H9 (cell line): ENCODE results near the gene RRP1B. TPM values are rescaled to one million over a fixed set of nuclear protein-coding genes. Genes with fewer than 3 reads are reported as not detected.
A peak's percentile ranks its signal among the peaks of the same experiment; 100 is the strongest.

Source experiments
- DNase-seq: peaks from one replicate; pipeline ENCODE4 v3.0.0-alpha.2; 2017
- H2AFZ ChIP-seq: one replicate; pipeline ENCODE4 v1.6.1; 2013; ENCODE audit warnings: mild to moderate bottlenecking, low read length, control low read depth, moderate library complexity
- H2AK5ac ChIP-seq: 2 replicates; pipeline ENCODE4 v1.6.1; 2013; ENCODE audit warnings: low read length, control low read depth, mixed read lengths; ENCODE audit not compliant: insufficient read length
- H2BK120ac ChIP-seq: one replicate; pipeline ENCODE4 v1.6.1; 2013; ENCODE audit warnings: low read depth, mild to moderate bottlenecking, low read length, control low read depth, inconsistent platforms; ENCODE audit not compliant: poor library complexity, severe bottlenecking
- H2BK12ac ChIP-seq: 2 replicates; pipeline ENCODE4 v1.6.1; 2013; ENCODE audit warnings: low read length, control low read depth, mixed read lengths, low read depth; ENCODE audit not compliant: insufficient read length
- H2BK15ac ChIP-seq: 2 replicates; pipeline ENCODE4 v1.6.1; 2013; ENCODE audit warnings: low read depth, low read length, control low read depth
- H2BK20ac ChIP-seq: one replicate; pipeline ENCODE4 v1.6.1; 2013; ENCODE audit warnings: low read depth, mild to moderate bottlenecking, low read length, control low read depth, inconsistent platforms; ENCODE audit not compliant: poor library complexity, severe bottlenecking
- H2BK5ac ChIP-seq: 2 replicates; pipeline ENCODE4 v1.6.1; 2013; ENCODE audit warnings: low read length, control low read depth, mixed read lengths; ENCODE audit not compliant: insufficient read length
- H3K14ac ChIP-seq: 2 replicates; pipeline ENCODE4 v1.6.1; 2013; ENCODE audit warnings: low read length, control low read depth; ENCODE audit not compliant: insufficient read depth
- H3K18ac ChIP-seq: 2 replicates; pipeline ENCODE4 v1.6.1; 2013; ENCODE audit warnings: low read depth, mild to moderate bottlenecking, mixed read lengths, low read length, control low read depth; ENCODE audit not compliant: insufficient read length
- H3K23ac ChIP-seq: 2 replicates; pipeline ENCODE4 v1.6.1; 2013; ENCODE audit warnings: low read length, control low read depth, mixed read lengths, low read depth; ENCODE audit not compliant: insufficient read length
- H3K23me2 ChIP-seq: 2 replicates; pipeline ENCODE4 v1.6.1; 2013; ENCODE audit warnings: low read depth, mild to moderate bottlenecking, mixed read lengths, low read length, control low read depth; ENCODE audit not compliant: insufficient read length, poor library complexity, severe bottlenecking
- H3K27ac ChIP-seq: 2 replicates; pipeline ENCODE4 v1.5.1; 2013; ENCODE audit warnings: low read length, control low read depth, mixed read lengths, low read depth; ENCODE audit not compliant: insufficient read length
- H3K27me3 ChIP-seq: 2 replicates; pipeline ENCODE4 v1.6.1; 2013; ENCODE audit warnings: low read length, control low read depth, inconsistent platforms; ENCODE audit not compliant: insufficient read depth
- H3K4ac ChIP-seq: 2 replicates; pipeline ENCODE4 v1.6.1; 2013; ENCODE audit warnings: low read depth, mild to moderate bottlenecking, control low read depth, inconsistent platforms, low read length, moderate library complexity
- H3K4me1 ChIP-seq: 2 replicates; pipeline ENCODE4 v1.6.1; 2013; ENCODE audit warnings: low read length, control low read depth, inconsistent platforms; ENCODE audit not compliant: insufficient read depth
- H3K4me2 ChIP-seq: 2 replicates; pipeline ENCODE4 v1.6.1; 2013; ENCODE audit warnings: low read length, control low read depth, mixed read lengths; ENCODE audit not compliant: insufficient read length, insufficient read depth
- H3K56ac ChIP-seq: 2 replicates; pipeline ENCODE4 v1.6.1; 2013; ENCODE audit warnings: low read depth, mild to moderate bottlenecking, mixed read lengths, low read length, control low read depth; ENCODE audit not compliant: insufficient read length
- H3K79me1 ChIP-seq: 2 replicates; pipeline ENCODE4 v1.6.1; 2013; ENCODE audit warnings: low read depth, mild to moderate bottlenecking, moderate library complexity, low read length, control low read depth, inconsistent platforms; ENCODE audit not compliant: insufficient read depth, poor library complexity, severe bottlenecking
- H3K79me2 ChIP-seq: 2 replicates; pipeline ENCODE4 v1.6.1; 2013; ENCODE audit warnings: low read length, control low read depth, inconsistent platforms; ENCODE audit not compliant: insufficient read depth
- H3K9ac ChIP-seq: 2 replicates; pipeline ENCODE4 v1.6.1; 2013; ENCODE audit warnings: low read length, control low read depth, mixed read lengths; ENCODE audit not compliant: insufficient read length; ENCODE audit errors: extremely low read depth
- H3K9me3 ChIP-seq: one replicate; pipeline ENCODE4 v1.6.1; 2013; ENCODE audit warnings: low read depth, low read length, inconsistent platforms; ENCODE audit not compliant: control insufficient read depth
- H3T11ph ChIP-seq: one replicate; pipeline ENCODE4 v1.6.1; 2013; ENCODE audit warnings: mild to moderate bottlenecking, low read length, control low read depth, inconsistent platforms
- H4K20me1 ChIP-seq: one replicate; pipeline ENCODE4 v1.6.1; 2013; ENCODE audit not compliant: control insufficient read depth, insufficient read length, insufficient read depth
- H4K5ac ChIP-seq: 2 replicates; pipeline ENCODE4 v1.6.1; 2013; ENCODE audit warnings: low read depth, mild to moderate bottlenecking, mixed read lengths, low read length, control low read depth; ENCODE audit not compliant: insufficient read length
- H4K8ac ChIP-seq: replicated peaks from 2 replicates; pipeline ENCODE4 v1.6.1; 2013; ENCODE audit warnings: low read length, control low read depth, mixed read lengths, low read depth; ENCODE audit not compliant: insufficient read length
- H4K91ac ChIP-seq: 2 replicates; pipeline ENCODE4 v1.6.1; 2013; ENCODE audit warnings: low read depth, mild to moderate bottlenecking, moderate library complexity, mixed read lengths, low read length, control low read depth; ENCODE audit not compliant: insufficient read length
- H3K27ac Mint-ChIP-seq, 3 experiments: 2 replicates in 2 of 3; 3 replicates in 1 of 3; pipeline ENCODE4 v1.8.0; 2020 to 2021; ENCODE audit warnings: mixed read lengths in 3 of 3, mild to moderate bottlenecking in 1 of 3, moderate library complexity in 1 of 3
- H3K27me3 Mint-ChIP-seq: 2 replicates; pipeline ENCODE4 v1.8.0; 2021; ENCODE audit warnings: low read depth, mild to moderate bottlenecking, moderate library complexity, mixed read lengths
- H3K36me3 Mint-ChIP-seq, 3 experiments: 2 replicates in 2 of 3; 3 replicates in 1 of 3; pipeline ENCODE4 v1.8.0; 2020 to 2021; ENCODE audit warnings: low read depth in 3 of 3, mixed read lengths in 3 of 3; ENCODE audit not compliant: insufficient read depth in 1 of 3
- H3K4me1 Mint-ChIP-seq, 2 experiments: 2 replicates each; pipeline ENCODE4 v1.8.0; 2020; ENCODE audit warnings: mixed read lengths in 2 of 2
- H3K4me3 Mint-ChIP-seq, 2 experiments: 2 replicates in 1 of 2; 3 replicates in 1 of 2; pipeline ENCODE4 v1.8.0; 2020 to 2021; ENCODE audit warnings: mild to moderate bottlenecking in 2 of 2, mixed read lengths in 2 of 2, moderate library complexity in 1 of 2
- H3K9me3 Mint-ChIP-seq, 2 experiments: 2 replicates in 1 of 2; 3 replicates in 1 of 2; pipeline ENCODE4 v1.8.0; 2020; ENCODE audit warnings: mild to moderate bottlenecking in 2 of 2, mixed read lengths in 2 of 2, moderate library complexity in 1 of 2
- WGBS: extraction: QIAGEN DNeasy Blood & Tissue Kit; methylation state at CpG from one replicate; pipeline ENCODE4 v1.1.7; 2013; ENCODE audit warnings: missing lambda C conversion rate, low lambda C conversion rate, mixed read lengths; ENCODE audit not compliant: insufficient read length; ENCODE audit errors: extremely low coverage; 5-methylcytosine and 5-hydroxymethylcytosine counted together
- total RNA-seq: library from RNA; stranded (reverse); gene quantifications from 2 replicates; pipeline ENCODE4 v1.2.1, GENCODE V29; 2021
- TF ChIP-seq, protein P1 (sequence below): fragments of 200-600 bp; sonication (generic); conservative IDR thresholded peaks from 3 replicates; pipeline ENCODE4 v1.8.0; 2021; ENCODE audit warnings: antibody characterized with exemption, mild to moderate bottlenecking

The RRP1B gene
- total RNA-seq, 1 experiment from 2014 or later = 96.6 TPM

DNA sequence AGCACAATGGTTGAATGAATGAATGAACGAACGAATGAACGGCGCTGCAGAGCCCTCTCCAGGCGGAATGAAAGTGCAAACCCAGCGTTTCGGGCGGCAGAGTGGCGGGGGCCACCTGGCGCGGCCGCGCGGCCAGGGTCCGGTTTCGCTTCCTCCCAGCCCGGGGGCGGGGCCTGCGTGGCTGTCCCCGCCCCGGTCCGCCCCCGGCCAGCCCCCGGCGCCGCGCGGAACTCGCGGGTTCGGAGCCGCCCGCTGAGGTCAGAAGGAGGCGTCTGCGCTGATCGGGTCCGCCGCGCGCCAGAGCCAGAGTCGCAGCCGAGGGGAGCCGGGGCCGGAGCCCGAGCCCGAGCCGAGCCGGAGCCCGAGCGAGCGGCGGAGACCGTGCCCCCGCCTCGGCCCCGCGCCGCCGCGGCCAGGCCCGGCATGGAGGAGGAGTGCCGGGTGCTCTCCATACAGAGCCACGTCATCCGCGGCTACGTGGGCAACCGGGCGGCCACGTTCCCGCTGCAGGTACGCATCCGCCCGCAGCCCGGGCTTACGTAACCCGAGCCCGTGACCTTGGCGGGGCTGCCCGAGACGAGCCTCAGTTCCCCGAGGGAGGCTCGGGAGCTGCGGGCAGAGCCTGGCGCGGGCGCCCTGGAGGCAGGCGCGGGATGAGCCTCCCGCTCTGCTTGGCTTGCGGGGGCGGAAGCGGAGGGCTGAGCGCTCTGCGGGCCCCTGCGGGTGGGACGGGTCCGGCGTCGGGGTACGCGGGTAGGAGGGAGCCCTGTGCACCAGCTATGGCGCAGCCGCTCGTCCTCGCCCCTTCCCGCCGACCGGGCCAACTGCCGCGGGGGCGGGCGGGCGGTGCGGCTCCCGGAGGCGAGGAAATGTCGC is 59.8 kb downstream of the RRP1B start, which contains the start of gene PDXK:
PDXK (plus strand) TSS at position 258 of the 876 bp plus-strand sequence; CDS start at position 424, 166 bp downstream.
- Mint-ChIP-seq H3K9me3 (no peaks in the 10 kb centered on the region; a peak in 1 of 5 replicates), H3K27ac (no peak within 1 kb of the TSS), H3K27me3 (peaks cover 17% of the 10 kb centered on the region), H3K4me1 (peaks cover 14 to 15% of the 10 kb centered on the region in 2 experiments), H3K4me3 (peak within 1 kb of the TSS; percentile 72 to 83), H3K36me3 (peaks cover 0 to 11% (median 7%) of the 10 kb centered on the region in 3 experiments; a peak in 5 of 7 replicates)
- Histone ChIP-seq H2BK120ac (no peak within 1 kb of the TSS), H4K8ac (no peak within 1 kb of the TSS), H3K14ac (peak within 1 kb of the TSS; percentile 81), H3K27me3 (no peaks in the 10 kb centered on the region; the same call in 1 of the 2 replicates), H3K9me3 (no peaks in the 10 kb centered on the region), H3K79me2 (peaks cover 7% of the 10 kb centered on the region; the same call in 1 of the 2 replicates), H3K56ac (no peak within 1 kb of the TSS), H2AK5ac (no peak within 1 kb of the TSS), H3K4me1 (no peaks in the 10 kb centered on the region; the same call in 1 of the 2 replicates), H3K9ac (peak within 1 kb of the TSS; percentile 69), H2BK12ac (no peak within 1 kb of the TSS), H3K79me1 (no peaks in the 10 kb centered on the region), H4K91ac (no peak within 1 kb of the TSS), H3K4me2 (peak within 1 kb of the TSS; percentile 65), H3K18ac (peak within 1 kb of the TSS; percentile 47), H3T11ph (no peak within 1 kb of the TSS), H4K5ac (no peak within 1 kb of the TSS), H2BK20ac (no peak within 1 kb of the TSS), H3K23ac (no peak within 1 kb of the TSS), H2BK5ac (no peak within 1 kb of the TSS), H2BK15ac (peak within 1 kb of the TSS; percentile 5; the same call in 1 of the 2 replicates), H4K20me1 (no peaks in the 10 kb centered on the region), H2AFZ (no peak within 1 kb of the TSS), H3K27ac (no peak within 1 kb of the TSS), H3K4ac (no peak within 1 kb of the TSS; the same call in 1 of the 2 replicates), H3K23me2 (peaks cover 8% of the 10 kb centered on the region)
- no CpG with 5 or more reads among the region's 117 CpGs for WGBS
- TF ChIP-seq, protein P1, sequence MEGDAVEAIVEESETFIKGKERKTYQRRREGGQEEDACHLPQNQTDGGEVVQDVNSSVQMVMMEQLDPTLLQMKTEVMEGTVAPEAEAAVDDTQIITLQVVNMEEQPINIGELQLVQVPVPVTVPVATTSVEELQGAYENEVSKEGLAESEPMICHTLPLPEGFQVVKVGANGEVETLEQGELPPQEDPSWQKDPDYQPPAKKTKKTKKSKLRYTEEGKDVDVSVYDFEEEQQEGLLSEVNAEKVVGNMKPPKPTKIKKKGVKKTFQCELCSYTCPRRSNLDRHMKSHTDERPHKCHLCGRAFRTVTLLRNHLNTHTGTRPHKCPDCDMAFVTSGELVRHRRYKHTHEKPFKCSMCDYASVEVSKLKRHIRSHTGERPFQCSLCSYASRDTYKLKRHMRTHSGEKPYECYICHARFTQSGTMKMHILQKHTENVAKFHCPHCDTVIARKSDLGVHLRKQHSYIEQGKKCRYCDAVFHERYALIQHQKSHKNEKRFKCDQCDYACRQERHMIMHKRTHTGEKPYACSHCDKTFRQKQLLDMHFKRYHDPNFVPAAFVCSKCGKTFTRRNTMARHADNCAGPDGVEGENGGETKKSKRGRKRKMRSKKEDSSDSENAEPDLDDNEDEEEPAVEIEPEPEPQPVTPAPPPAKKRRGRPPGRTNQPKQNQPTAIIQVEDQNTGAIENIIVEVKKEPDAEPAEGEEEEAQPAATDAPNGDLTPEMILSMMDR = peak; percentile 31; the same call in 1 of the 3 replicates
- DNase-seq = peak; percentile 89
